GM12872 (cell line): ENCODE results near the gene MTUS2.
A peak's percentile ranks its signal among the peaks of the same experiment; 100 is the strongest.

Experiments used
- TF ChIP-seq, protein P1 (sequence below): IDR thresholded peaks from 3 replicates; pipeline ENCODE4 v1.5.1; 2011; ENCODE audit warnings: low read depth, mild to moderate bottlenecking, low read length, moderate library complexity; ENCODE audit not compliant: insufficient read depth

Gene MTUS2

GRCh38 chr13:29505950-29506349 lies 685.8 kb downstream of the MTUS2 start:
- TF ChIP-seq, protein P1, sequence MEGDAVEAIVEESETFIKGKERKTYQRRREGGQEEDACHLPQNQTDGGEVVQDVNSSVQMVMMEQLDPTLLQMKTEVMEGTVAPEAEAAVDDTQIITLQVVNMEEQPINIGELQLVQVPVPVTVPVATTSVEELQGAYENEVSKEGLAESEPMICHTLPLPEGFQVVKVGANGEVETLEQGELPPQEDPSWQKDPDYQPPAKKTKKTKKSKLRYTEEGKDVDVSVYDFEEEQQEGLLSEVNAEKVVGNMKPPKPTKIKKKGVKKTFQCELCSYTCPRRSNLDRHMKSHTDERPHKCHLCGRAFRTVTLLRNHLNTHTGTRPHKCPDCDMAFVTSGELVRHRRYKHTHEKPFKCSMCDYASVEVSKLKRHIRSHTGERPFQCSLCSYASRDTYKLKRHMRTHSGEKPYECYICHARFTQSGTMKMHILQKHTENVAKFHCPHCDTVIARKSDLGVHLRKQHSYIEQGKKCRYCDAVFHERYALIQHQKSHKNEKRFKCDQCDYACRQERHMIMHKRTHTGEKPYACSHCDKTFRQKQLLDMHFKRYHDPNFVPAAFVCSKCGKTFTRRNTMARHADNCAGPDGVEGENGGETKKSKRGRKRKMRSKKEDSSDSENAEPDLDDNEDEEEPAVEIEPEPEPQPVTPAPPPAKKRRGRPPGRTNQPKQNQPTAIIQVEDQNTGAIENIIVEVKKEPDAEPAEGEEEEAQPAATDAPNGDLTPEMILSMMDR, result no peak

DNA sequence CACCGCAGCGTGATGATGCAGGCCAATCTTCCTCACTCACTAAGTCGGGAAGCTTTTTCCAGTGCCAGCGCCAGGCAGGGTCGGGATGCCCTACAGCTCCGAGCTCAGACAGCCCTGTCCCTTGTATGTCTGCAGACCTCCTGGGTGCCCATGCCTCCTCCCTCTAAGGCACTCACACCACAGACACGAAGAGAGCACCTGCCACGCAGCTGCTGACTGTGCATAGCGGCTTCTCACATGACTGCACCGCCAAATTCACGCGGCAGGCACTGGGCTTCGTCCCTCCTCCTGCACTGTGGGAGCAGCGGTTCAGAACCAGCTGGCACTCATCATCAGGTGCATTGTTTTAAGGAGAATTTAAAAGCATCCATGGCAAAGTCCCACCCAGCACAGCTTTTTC lies 687.2 kb downstream of the MTUS2 start:
- TF ChIP-seq, protein P1, result no peak

DNA sequence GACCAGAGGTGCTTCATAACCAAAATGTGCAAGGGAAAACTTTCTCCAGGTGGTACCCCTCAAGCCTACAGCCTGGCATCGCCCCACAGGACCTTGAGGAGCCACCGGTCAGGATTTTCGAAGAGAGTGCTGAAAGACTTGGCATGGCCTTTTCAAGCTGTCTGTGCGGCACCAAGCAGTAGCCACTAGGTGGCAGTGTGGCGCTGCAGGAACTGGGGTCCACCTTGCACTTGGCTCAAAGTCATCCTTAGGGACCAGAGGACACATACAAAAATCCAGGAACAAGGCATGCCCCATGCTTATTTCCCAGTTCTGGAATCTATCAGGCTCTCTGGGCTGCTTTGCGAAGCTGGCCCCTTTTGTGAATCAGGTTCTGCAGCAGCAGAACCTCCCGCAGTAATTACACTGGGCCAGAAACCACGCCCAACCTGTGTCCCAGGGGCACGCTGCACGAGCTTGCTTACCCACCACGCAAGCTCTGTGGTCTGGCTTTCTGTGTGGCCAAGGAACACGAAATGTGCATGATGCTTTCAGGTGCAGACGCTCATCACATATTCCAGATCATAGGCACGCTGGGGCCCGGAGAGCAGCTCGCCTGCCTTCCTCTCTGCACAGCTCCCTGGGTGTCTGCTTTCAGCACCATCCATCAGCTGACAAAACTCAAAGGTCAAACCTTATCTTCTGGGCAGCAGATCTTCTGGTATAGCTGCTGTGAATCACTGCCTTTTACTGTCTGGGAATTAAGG lies 688.2 kb downstream of the MTUS2 start:
- TF ChIP-seq, protein P1, result peak; percentile 98

DNA sequence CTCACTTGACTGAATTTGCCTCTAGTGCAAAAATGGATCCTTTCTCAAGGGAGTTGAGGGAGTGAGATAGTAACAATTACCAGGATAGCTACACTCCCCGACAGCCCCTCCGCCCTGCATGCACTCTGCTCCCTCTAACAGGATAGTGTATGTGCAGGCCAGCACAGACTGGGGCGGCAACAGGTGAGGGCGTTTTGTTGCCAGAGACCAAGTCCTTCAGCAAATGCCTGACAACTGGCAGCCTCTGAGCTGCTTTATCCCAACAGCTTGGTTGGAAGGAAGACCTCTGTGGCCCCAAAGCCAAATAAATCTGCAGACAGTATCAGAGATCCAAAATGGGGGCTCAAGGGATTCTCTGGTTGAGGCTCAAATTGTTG lies 688.7 kb downstream of the MTUS2 start:
- TF ChIP-seq, protein P1, result no peak

- TF ChIP-seq, protein P1, result no peak
These were observed 690.0 kb downstream of the MTUS2 start for GRCh38 chr13:29509999-29510589.

DNA sequence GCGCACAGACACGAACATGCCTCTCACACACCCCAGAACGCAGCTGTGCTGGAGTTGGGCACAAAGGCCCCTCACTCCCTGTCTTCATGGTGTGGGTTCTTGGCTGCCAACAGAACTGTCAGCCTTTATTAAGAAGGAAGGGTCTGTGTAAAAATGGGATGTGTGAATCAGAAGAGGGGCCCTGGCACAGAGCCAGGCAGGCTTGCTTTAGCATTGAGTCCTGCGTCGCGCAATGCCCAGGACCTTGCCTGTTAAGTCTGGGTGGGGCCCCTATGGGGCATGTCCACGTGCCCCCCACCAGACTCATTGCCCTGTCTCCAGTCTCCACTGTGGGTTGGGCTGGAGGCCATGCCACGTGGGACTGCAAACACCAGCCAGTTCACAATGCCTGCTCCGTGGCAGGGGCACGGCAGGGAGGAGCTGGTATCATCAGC lies 690.5 kb downstream of the MTUS2 start:
- TF ChIP-seq, protein P1, result no peak

GRCh38 chr13:29511106-29511796 lies 691.1 kb downstream of the MTUS2 start:
- TF ChIP-seq, protein P1, result no peak
